ENCODE measurements around the gene ATP10B. TPM values are rescaled to one million over a fixed set of nuclear protein-coding genes. Genes with fewer than 3 reads are reported as not detected.

ATP10B gene
- total RNA-seq, 2 experiments from 2014 or later = not detected

- H3K9me2 ChIP-seq (ENCODE audit: insufficient read depth, low read length) = no peaks in the 10 kb centered on the region
- H2AFZ ChIP-seq (ENCODE audit: low read length) = no peak overlapping the region
- intact Hi-C loops (cut with micrococcal nuclease; ENCODE audit: unreplicated experiment) = no loop called here
- BruUV-seq (replicated peaks) = no TSS peak
- POLR2A ChIA-PET = interaction anchor here (0.7 kb wide), 1 partner anchor 129 kb away, joined by 4 read pairs; no protein-coding TSS in a partner anchor
- H3K36me3 ChIP-seq (ENCODE audit: insufficient read depth, low read length) = no peaks in the 10 kb centered on the region
- H3K79me2 ChIP-seq (ENCODE audit: insufficient read depth, low read depth, low read length) = no peaks in the 10 kb centered on the region
- no peak overlapping the region for H3K4me3 ChIP-seq (ENCODE audit: low read depth, low read length, poor library complexity, severe bottlenecking)
- H3K4me2 ChIP-seq (ENCODE audit: low read length) = no peak overlapping the region
- TF ChIP-seq EZH2phosphoT487 (IDR thresholded peaks at IDR 0.05; ENCODE audit: borderline replicate concordance, low read depth, low read length) (no peak), CTCF (conservative IDR thresholded peaks at IDR 0.05; ENCODE audit: low read length) (no peak)
- H4K20me1 ChIP-seq (ENCODE audit: insufficient read depth, low read length) = no peaks in the 10 kb centered on the region
- CTCF ChIA-PET (ENCODE audit: unreplicated experiment) = no interaction called here
- no peak overlapping the region for H3K27ac ChIP-seq (ENCODE audit: low read depth, low read length, poor library complexity, severe bottlenecking)
- DNase-seq (ENCODE audit: low spot score) = no peak
- H3K9me3 ChIP-seq (ENCODE audit: low read length) = no peaks in the 10 kb centered on the region
- H3K4me1 ChIP-seq (ENCODE audit: insufficient read depth, low read length, poor library complexity, severe bottlenecking) = no peaks in the 10 kb centered on the region
Measured at GRCh38 chr5:160744268-160745101, 107.5 kb downstream of the ATP10B start.

- H2AFZ ChIP-seq (ENCODE audit: low read length) = no peak overlapping the region
- ChIA-PET POLR2A (no interaction called here), CTCF (ENCODE audit: unreplicated experiment) (no interaction called here)
- BruUV-seq (replicated peaks) = no TSS peak
- DNase-seq (ENCODE audit: low spot score) = no peak
- intact Hi-C loops (cut with micrococcal nuclease; ENCODE audit: unreplicated experiment) = no loop called here
- no peaks in the 10 kb centered on the region for H3K36me3 ChIP-seq (ENCODE audit: insufficient read depth, low read length)
- H3K9me3 ChIP-seq (ENCODE audit: low read length) = no peaks in the 10 kb centered on the region
- H3K79me2 ChIP-seq (ENCODE audit: insufficient read depth, low read depth, low read length) = no peaks in the 10 kb centered on the region
- H4K20me1 ChIP-seq (ENCODE audit: insufficient read depth, low read length) = no peaks in the 10 kb centered on the region
- H3K9me2 ChIP-seq (ENCODE audit: insufficient read depth, low read length) = no peaks in the 10 kb centered on the region
- H3K27ac ChIP-seq (ENCODE audit: low read depth, low read length, poor library complexity, severe bottlenecking) = no peak overlapping the region
- no peak overlapping the region for H3K4me3 ChIP-seq (ENCODE audit: low read depth, low read length, poor library complexity, severe bottlenecking)
- H3K4me2 ChIP-seq (ENCODE audit: low read length) = no peak overlapping the region
- TF ChIP-seq CTCF (conservative IDR thresholded peaks at IDR 0.05; ENCODE audit: low read length) = no peak
- no peak for TF ChIP-seq EZH2phosphoT487 (IDR thresholded peaks at IDR 0.05; ENCODE audit: borderline replicate concordance, low read depth, low read length)
- no peaks in the 10 kb centered on the region for H3K4me1 ChIP-seq (ENCODE audit: insufficient read depth, low read length, poor library complexity, severe bottlenecking)
Measured at GRCh38 chr5:160743027-160743426, 109.0 kb downstream of the ATP10B start.

GRCh38 chr5:160742446-160742845 is 109.6 kb downstream of the ATP10B start:
- no peak for TF ChIP-seq EZH2phosphoT487 (IDR thresholded peaks at IDR 0.05; ENCODE audit: borderline replicate concordance, low read depth, low read length)
- TF ChIP-seq CTCF (conservative IDR thresholded peaks at IDR 0.05; ENCODE audit: low read length) = no peak
- intact Hi-C loops (cut with micrococcal nuclease; ENCODE audit: unreplicated experiment) = no loop called here
- H3K36me3 ChIP-seq (ENCODE audit: insufficient read depth, low read length) = no peaks in the 10 kb centered on the region
- H3K4me3 ChIP-seq (ENCODE audit: low read depth, low read length, poor library complexity, severe bottlenecking) = no peak overlapping the region
- BruUV-seq (replicated peaks) = no TSS peak
- DNase-seq (ENCODE audit: low spot score) = no peak
- H3K9me3 ChIP-seq (ENCODE audit: low read length) = no peaks in the 10 kb centered on the region
- no peaks in the 10 kb centered on the region for H4K20me1 ChIP-seq (ENCODE audit: insufficient read depth, low read length)
- ChIA-PET POLR2A (interaction anchor here (0.7 kb wide), 1 partner anchor 55 kb away, joined by 3 read pairs; no protein-coding TSS in a partner anchor), CTCF (ENCODE audit: unreplicated experiment) (no interaction called here)
- no peak overlapping the region for H3K4me2 ChIP-seq (ENCODE audit: low read length)
- no peaks in the 10 kb centered on the region for H3K79me2 ChIP-seq (ENCODE audit: insufficient read depth, low read depth, low read length)
- no peaks in the 10 kb centered on the region for H3K4me1 ChIP-seq (ENCODE audit: insufficient read depth, low read length, poor library complexity, severe bottlenecking)
- no peak overlapping the region for H2AFZ ChIP-seq (ENCODE audit: low read length)
- no peaks in the 10 kb centered on the region for H3K9me2 ChIP-seq (ENCODE audit: insufficient read depth, low read length)
- H3K27ac ChIP-seq (ENCODE audit: low read depth, low read length, poor library complexity, severe bottlenecking) = no peak overlapping the region
